Left lobe of liver (tissue), 2 donors: ENCODE data around the gene COL3A1. TPM values are rescaled to one million over a fixed set of nuclear protein-coding genes. Genes with fewer than 3 reads are reported as not detected.

Experiments
- ATAC-seq: fragments of 200-7000 bp; cut with Tn5 transposase; one replicate; pipeline ENCODE4 v1.9.1; 2020; ENCODE audit warnings: mild to moderate bottlenecking, moderate library complexity
- DNase-seq: peaks from one replicate; pipeline ENCODE4 v3.0.0-alpha.2; 2020; ENCODE audit warnings: low spot score
- total RNA-seq: library from RNA; stranded (reverse); gene quantifications from one replicate; pipeline ENCODE4 v1.2.1, GENCODE V29; 2021
- donor health status: DM: no; HTN: no; CAD: no; lungs with moderate emphysema.
- donor health status: DM: no; HTN: yes; CAD: no.

COL3A1 gene
- total RNA-seq, 1 donor from 2014 or later = 21.6 TPM

- ATAC-seq (no peak), DNase-seq (no peak)
These were observed 40.4 kb downstream of the COL3A1 start for GRCh38 chr2:189014449-189015138.

GRCh38 chr2:189015359-189015758, 41.2 kb downstream of the COL3A1 start:
- ATAC-seq (no peak), DNase-seq (no peak)

- no peak for DNase-seq
- ATAC-seq = no peak
These were observed 42.2 kb downstream of the COL3A1 start for GRCh38 chr2:189016311-189016861.

GRCh38 chr2:189018631-189019030, 44.5 kb downstream of the COL3A1 start:
- ATAC-seq (no peak), DNase-seq (no peak)

- DNase-seq (no peak), ATAC-seq (no peak)
These were observed 46.0 kb downstream of the COL3A1 start for GRCh38 chr2:189020179-189020578.

- DNase-seq = no peak
- no peak for ATAC-seq
These were observed 47.9 kb downstream of the COL3A1 start for GRCh38 chr2:189022053-189022481.

GRCh38 chr2:189022492-189022891, 48.3 kb downstream of the COL3A1 start:
- DNase-seq (no peak), ATAC-seq (no peak)

- ATAC-seq (no peak), DNase-seq (no peak)
These were observed 50.9 kb downstream of the COL3A1 start for GRCh38 chr2:189024901-189025618.

- no peak for DNase-seq
- no peak for ATAC-seq
These were observed 63.3 kb downstream of the COL3A1 start for GRCh38 chr2:189037518-189037917.

GRCh38 chr2:189045836-189046235, 71.7 kb downstream of the COL3A1 start:
- ATAC-seq (no peak), DNase-seq (no peak)

- ATAC-seq (no peak), DNase-seq (no peak)
These were observed 72.1 kb downstream of the COL3A1 start for GRCh38 chr2:189046320-189046719.

- no peak for ATAC-seq
- DNase-seq = no peak
These were observed 73.2 kb downstream of the COL3A1 start for GRCh38 chr2:189047171-189047888.

GRCh38 chr2:189048189-189048588, 74.0 kb downstream of the COL3A1 start:
- ATAC-seq = no peak
- DNase-seq = no peak

- no peak for ATAC-seq
- no peak for DNase-seq
These were observed 75.6 kb downstream of the COL3A1 start for GRCh38 chr2:189049709-189050164.

GRCh38 chr2:189050165-189050712, 76.1 kb downstream of the COL3A1 start:
- no peak for ATAC-seq

GRCh38 chr2:189056200-189057106, 82.3 kb downstream of the COL3A1 start:
- ATAC-seq (no peak), DNase-seq (no peak)

More at GRCh38 chr2:189050165-189050712, 76.1 kb downstream of the COL3A1 start:
- no peak for DNase-seq

- no peak for DNase-seq
- ATAC-seq = no peak
These were observed 83.1 kb downstream of the COL3A1 start for GRCh38 chr2:189057316-189057715.

- ATAC-seq (no peak), DNase-seq (no peak)
These were observed 86.0 kb downstream of the COL3A1 start for GRCh38 chr2:189060096-189060642.
